Upper lobe of left lung (tissue), 6 donors: ENCODE data around the gene SYNPR. TPM values are rescaled to one million over a fixed set of nuclear protein-coding genes. Genes with fewer than 3 reads are reported as not detected.

ENCODE experiments used
- ATAC-seq, 2 donors: fragments of 200-7000 bp; cut with Tn5 transposase; one replicate each; pipeline ENCODE4 v1.9.1; 2022; ENCODE audit warnings: mild to moderate bottlenecking in 2 of 2, moderate library complexity in 2 of 2; ENCODE audit not compliant: low FRiP score in 2 of 2
- DNase-seq, 2 donors: peaks; one replicate each; pipeline ENCODE4 v3.0.0-alpha.2; 2019 to 2020
- H3K27ac ChIP-seq, 4 donors: fragments of 200-600 bp; sonication (generic); one replicate each; pipeline ENCODE4 v1.5.1; 2016 to 2019
- H3K27me3 ChIP-seq, 4 donors: fragments of 200-600 bp; sonication (generic); one replicate each; pipeline ENCODE4 v1.5.1; 2017 to 2019
- H3K36me3 ChIP-seq, 4 donors: fragments of 200-600 bp; sonication (generic); one replicate each; pipeline ENCODE4 v1.5.1; 2016 to 2019
- H3K4me1 ChIP-seq, 4 donors: fragments of 200-600 bp; sonication (generic); one replicate each; pipeline ENCODE4 v1.5.1; 2018 to 2019
- H3K4me3 ChIP-seq, 4 donors: fragments of 200-600 bp; sonication (generic); one replicate each; pipeline ENCODE4 v1.5.1; 2017 to 2019; ENCODE audit warnings: mild to moderate bottlenecking in 2 of 4, moderate library complexity in 1 of 4
- H3K9me3 ChIP-seq, 4 donors: fragments of 200-600 bp; sonication (generic); one replicate each; pipeline ENCODE4 v1.5.1; 2018 to 2019
- EP300 ChIP-seq, 4 donors: sonication (generic); formaldehyde crosslinking; IDR thresholded peaks; one replicate each; pipeline ENCODE4 v1.5.1; 2017; ENCODE audit warnings: antibody characterized with exemption in 4 of 4, control low read depth in 2 of 4
- POLR2A ChIP-seq, 4 donors: fragments of 450-650 bp; IDR thresholded peaks; one replicate each; pipeline ENCODE4 v1.5.1; 2016 to 2017; ENCODE audit warnings: antibody characterized with exemption in 4 of 4, mild to moderate bottlenecking in 2 of 4
- POLR2AphosphoS5 ChIP-seq, 2 donors: sonication (generic); formaldehyde crosslinking; IDR thresholded peaks; one replicate each; pipeline ENCODE4 v1.5.1; 2017; ENCODE audit warnings: antibody characterized with exemption in 2 of 2
- WGBS, 2 donors: methylation state at CpG; one replicate each; pipeline ENCODE4 v1.1.5; 2017 to 2018; 5-methylcytosine and 5-hydroxymethylcytosine counted together
- total RNA-seq, 6 donors: library from RNA; depleted of rRNA in 4 of 6; stranded (reverse); fragments of >200 nt in 4 of 6; gene quantifications; one replicate each; pipeline versions ENCODE4 v1.1.0 to v1.2.1, GENCODE V29; 2016 to 2021
- TF ChIP-seq, protein P1 (sequence below), 6 experiments: fragments of 450-650 bp in 4 of 6; fragments of 200-600 bp in 2 of 6; sonication (generic) in 2 of 6; IDR thresholded peaks; one replicate each; pipeline ENCODE4 v1.5.1; 2016 to 2019; ENCODE audit warnings: antibody characterized with exemption in 6 of 6
- donor health status: DM: no; HTN: no; CAD: no; lungs with moderate emphysema.
- donor health status: DM: no; HTN: yes; CAD: no; lungs with severe emphysema.

The SYNPR gene
- total RNA-seq, 6 donors from 2014 or later: not detected

GRCh38 chr3:63497641-63498040 lies 219.5 kb downstream of the SYNPR start:
- Histone ChIP-seq H3K4me3 (no peak overlapping the region), H3K36me3 (no peaks in the 10 kb centered on the region), H3K9me3 (no peaks in the 10 kb centered on the region), H3K27me3 (no peaks in the 10 kb centered on the region), H3K27ac (no peak overlapping the region), H3K4me1 (no peaks in the 10 kb centered on the region)
- DNase-seq (no peak), ATAC-seq (no peak)
- 70 to 76% methylated on average over 2 of the region's 2 CpGs for WGBS, 2 donors
- TF ChIP-seq POLR2AphosphoS5 (IDR thresholded peaks at IDR 0.05) (no peak), EP300 (IDR thresholded peaks at IDR 0.05) (no peak), POLR2A (IDR thresholded peaks at IDR 0.05) (no peak)
- TF ChIP-seq, protein P1, sequence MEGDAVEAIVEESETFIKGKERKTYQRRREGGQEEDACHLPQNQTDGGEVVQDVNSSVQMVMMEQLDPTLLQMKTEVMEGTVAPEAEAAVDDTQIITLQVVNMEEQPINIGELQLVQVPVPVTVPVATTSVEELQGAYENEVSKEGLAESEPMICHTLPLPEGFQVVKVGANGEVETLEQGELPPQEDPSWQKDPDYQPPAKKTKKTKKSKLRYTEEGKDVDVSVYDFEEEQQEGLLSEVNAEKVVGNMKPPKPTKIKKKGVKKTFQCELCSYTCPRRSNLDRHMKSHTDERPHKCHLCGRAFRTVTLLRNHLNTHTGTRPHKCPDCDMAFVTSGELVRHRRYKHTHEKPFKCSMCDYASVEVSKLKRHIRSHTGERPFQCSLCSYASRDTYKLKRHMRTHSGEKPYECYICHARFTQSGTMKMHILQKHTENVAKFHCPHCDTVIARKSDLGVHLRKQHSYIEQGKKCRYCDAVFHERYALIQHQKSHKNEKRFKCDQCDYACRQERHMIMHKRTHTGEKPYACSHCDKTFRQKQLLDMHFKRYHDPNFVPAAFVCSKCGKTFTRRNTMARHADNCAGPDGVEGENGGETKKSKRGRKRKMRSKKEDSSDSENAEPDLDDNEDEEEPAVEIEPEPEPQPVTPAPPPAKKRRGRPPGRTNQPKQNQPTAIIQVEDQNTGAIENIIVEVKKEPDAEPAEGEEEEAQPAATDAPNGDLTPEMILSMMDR (IDR thresholded peaks at IDR 0.05): no peak

GRCh38 chr3:63500196-63500595 lies 222.1 kb downstream of the SYNPR start:
- no peaks in the 10 kb centered on the region for H3K27me3 ChIP-seq
- 84 to 87% methylated on average over 5 of the region's 5 CpGs for WGBS, 2 donors
- TF ChIP-seq POLR2AphosphoS5 (IDR thresholded peaks at IDR 0.05) (no peak), POLR2A (IDR thresholded peaks at IDR 0.05) (no peak), EP300 (IDR thresholded peaks at IDR 0.05) (no peak)
- TF ChIP-seq, protein P1 (IDR thresholded peaks at IDR 0.05): no peak
- ATAC-seq: no peak
- H3K4me3 ChIP-seq: no peak overlapping the region
- H3K4me1 ChIP-seq: no peaks in the 10 kb centered on the region
- no peak for DNase-seq
- H3K36me3 ChIP-seq: no peaks in the 10 kb centered on the region
- no peak overlapping the region for H3K27ac ChIP-seq
- no peaks in the 10 kb centered on the region for H3K9me3 ChIP-seq

DNA sequence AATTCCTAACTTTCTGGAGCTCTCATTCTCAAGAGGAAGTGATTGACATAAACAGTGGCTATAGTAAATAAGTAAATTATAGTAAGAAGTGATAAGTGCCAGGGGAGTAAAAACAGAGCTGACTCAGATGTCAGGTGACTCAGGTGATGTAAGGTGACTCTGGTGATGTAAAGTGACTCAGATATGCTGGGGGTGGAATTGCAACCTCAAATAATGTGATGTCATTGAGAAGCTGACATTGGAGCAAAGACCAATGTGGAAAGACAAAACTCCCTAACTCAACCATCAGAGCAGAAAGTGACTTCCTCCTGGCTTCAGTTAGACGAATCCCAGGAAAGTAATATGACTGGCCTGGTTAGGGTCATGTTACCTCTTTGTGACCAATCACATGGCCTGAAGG lies 230.2 kb downstream of the SYNPR start:
- 73 to 88% methylated on average over 1 of the region's 1 CpG for WGBS, 2 donors
- TF ChIP-seq EP300 (IDR thresholded peaks at IDR 0.05) (no peak), POLR2AphosphoS5 (IDR thresholded peaks at IDR 0.05) (no peak), POLR2A (IDR thresholded peaks at IDR 0.05) (no peak)
- TF ChIP-seq, protein P1 (IDR thresholded peaks at IDR 0.05): no peak
- Histone ChIP-seq H3K4me1 (no peaks in the 10 kb centered on the region), H3K9me3 (no peaks in the 10 kb centered on the region), H3K4me3 (no peak overlapping the region), H3K36me3 (no peaks in the 10 kb centered on the region), H3K27me3 (no peaks in the 10 kb centered on the region), H3K27ac (no peak overlapping the region)
- no peak for DNase-seq
- no peak for ATAC-seq

DNA sequence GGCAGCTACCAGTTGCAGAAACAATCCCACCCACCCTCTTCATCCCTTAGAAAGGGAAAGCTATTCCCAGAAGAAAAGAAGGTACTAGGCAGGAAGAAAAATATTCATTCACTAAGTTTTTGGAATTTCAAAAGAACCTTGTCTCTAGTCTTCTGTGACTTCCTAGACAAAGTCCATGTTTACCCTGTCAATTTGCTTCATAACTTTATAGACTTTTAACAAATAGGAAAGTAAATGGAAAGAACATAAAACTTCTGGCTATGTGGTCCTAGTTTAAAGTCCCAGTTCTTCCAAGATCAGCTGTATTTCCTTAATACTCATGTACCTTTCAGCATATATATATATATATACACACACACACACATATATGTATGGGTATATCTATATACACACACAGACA lies 230.7 kb downstream of the SYNPR start:
- H3K4me1 ChIP-seq: no peaks in the 10 kb centered on the region
- no peaks in the 10 kb centered on the region for H3K9me3 ChIP-seq
- no peak overlapping the region for H3K27ac ChIP-seq
- TF ChIP-seq EP300 (IDR thresholded peaks at IDR 0.05): no peak
- no peak for TF ChIP-seq POLR2AphosphoS5 (IDR thresholded peaks at IDR 0.05)
- TF ChIP-seq, protein P1 (IDR thresholded peaks at IDR 0.05): no peak
- no peak for TF ChIP-seq POLR2A (IDR thresholded peaks at IDR 0.05)
- H3K36me3 ChIP-seq: no peaks in the 10 kb centered on the region
- DNase-seq: no peak
- no peaks in the 10 kb centered on the region for H3K27me3 ChIP-seq
- H3K4me3 ChIP-seq: no peak overlapping the region
- ATAC-seq: no peak

DNA sequence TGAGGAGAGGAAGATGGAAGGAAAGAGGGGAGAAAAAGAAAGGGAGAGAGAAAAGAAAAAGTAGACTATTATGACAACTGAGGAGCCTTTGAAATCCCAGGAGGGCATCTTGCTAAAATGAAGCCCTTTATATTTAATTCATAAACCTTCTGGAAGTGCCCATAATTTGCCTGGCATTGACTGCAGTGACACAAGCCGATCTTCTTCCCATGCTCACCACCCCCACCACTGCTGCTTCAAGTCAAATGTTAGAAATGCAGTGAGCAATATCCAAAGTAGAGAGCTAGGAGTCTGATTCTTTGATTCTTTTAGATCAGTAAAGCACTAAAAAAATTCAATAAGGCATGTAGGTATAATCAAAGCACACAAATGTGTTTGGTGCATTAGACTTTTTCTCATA lies 235.7 kb downstream of the SYNPR start:
- TF ChIP-seq, protein P1 (IDR thresholded peaks at IDR 0.05): no peak
- no peak for TF ChIP-seq POLR2A (IDR thresholded peaks at IDR 0.05)
- no peak for TF ChIP-seq POLR2AphosphoS5 (IDR thresholded peaks at IDR 0.05)
- TF ChIP-seq EP300 (IDR thresholded peaks at IDR 0.05): no peak
- no peaks in the 10 kb centered on the region for H3K27me3 ChIP-seq
- no peak overlapping the region for H3K4me3 ChIP-seq
- H3K36me3 ChIP-seq: no peaks in the 10 kb centered on the region
- DNase-seq (no peak), ATAC-seq (no peak)
- no peaks in the 10 kb centered on the region for H3K4me1 ChIP-seq
- 88 to 95% methylated on average over 1 of the region's 1 CpG for WGBS, 2 donors
- no peak overlapping the region for H3K27ac ChIP-seq
- H3K9me3 ChIP-seq: no peaks in the 10 kb centered on the region
